WERI-Rb-1 (cell line): ENCODE results near the gene PBX1.

Source experiments
- DNase-seq: peaks from one replicate; pipeline ENCODE4 v3.0.0-alpha.2; 2020
- H3K27ac ChIP-seq: fragments of 250-450 bp; sonication (Bioruptor Pico); 2 replicates; pipeline ENCODE4 v1.5.1; 2020; ENCODE audit warnings: mild to moderate bottlenecking, moderate library complexity
- H3K27me3 ChIP-seq: fragments of 250-450 bp; sonication (Bioruptor Pico); 2 replicates; pipeline ENCODE4 v1.5.1; 2021; ENCODE audit warnings: mild to moderate bottlenecking, low read depth, moderate library complexity; ENCODE audit not compliant: insufficient read depth, severe bottlenecking
- H3K36me3 ChIP-seq: fragments of 250-450 bp; sonication (Bioruptor Pico); 2 replicates; pipeline ENCODE4 v1.5.1; 2020; ENCODE audit warnings: mild to moderate bottlenecking, moderate library complexity
- H3K4me3 ChIP-seq: 2 replicates; pipeline ENCODE4 v1.5.1; 2011; ENCODE audit warnings: low read depth, mild to moderate bottlenecking, control low read depth, low read length
- H3K9me3 ChIP-seq: fragments of 250-450 bp; sonication (Bioruptor Pico); 2 replicates; pipeline ENCODE4 v1.5.1; 2021; ENCODE audit warnings: mild to moderate bottlenecking, moderate library complexity; ENCODE audit not compliant: severe bottlenecking
- CTCF ChIP-seq: IDR thresholded peaks from 2 replicates; pipeline ENCODE4 v1.5.1; 2011; ENCODE audit warnings: low read depth, mild to moderate bottlenecking, control low read depth, inconsistent platforms, low read length

PBX1 gene

GRCh38 chr1:164703960-164704411, 145.0 kb downstream of the PBX1 start:
- H3K36me3 ChIP-seq, result no peaks in the 10 kb centered on the region
- H3K27me3 ChIP-seq, result no peaks in the 10 kb centered on the region
- DNase-seq, result no peak
- H3K27ac ChIP-seq, result no peak overlapping the region
- H3K9me3 ChIP-seq, result no peaks in the 10 kb centered on the region
- TF ChIP-seq CTCF, result no peak
- H3K4me3 ChIP-seq, result no peak overlapping the region

- H3K27me3 ChIP-seq, result no peaks in the 10 kb centered on the region
- DNase-seq, result peak; percentile 48
- H3K27ac ChIP-seq, result no peak overlapping the region
Measured at GRCh38 chr1:164704954-164705353, 146.0 kb downstream of the PBX1 start.

GRCh38 chr1:164706606-164706987, 147.6 kb downstream of the PBX1 start:
- Histone ChIP-seq H3K9me3 (no peaks in the 10 kb centered on the region), H3K27me3 (no peaks in the 10 kb centered on the region), H3K27ac (peak overlapping the region; percentile 49), H3K36me3 (no peaks in the 10 kb centered on the region), H3K4me3 (no peak overlapping the region)
- DNase-seq, result no peak
- no peak for TF ChIP-seq CTCF

More at GRCh38 chr1:164704954-164705353, 146.0 kb downstream of the PBX1 start:
- no peaks in the 10 kb centered on the region for H3K9me3 ChIP-seq
- H3K36me3 ChIP-seq, result no peaks in the 10 kb centered on the region
- H3K4me3 ChIP-seq, result no peak overlapping the region
- peak; percentile 56 for TF ChIP-seq CTCF

- Histone ChIP-seq H3K27ac (peak overlapping the region; percentile 49), H3K27me3 (no peaks in the 10 kb centered on the region), H3K4me3 (no peak overlapping the region), H3K36me3 (no peaks in the 10 kb centered on the region), H3K9me3 (no peaks in the 10 kb centered on the region)
- DNase-seq, result peak; percentile 48
- TF ChIP-seq CTCF, result no peak
Measured at GRCh38 chr1:164707868-164708331, 148.9 kb downstream of the PBX1 start.

GRCh38 chr1:164708596-164708995, 149.6 kb downstream of the PBX1 start:
- Histone ChIP-seq H3K9me3 (no peaks in the 10 kb centered on the region), H3K27ac (peak overlapping the region; percentile 49)
- TF ChIP-seq CTCF, result no peak

GRCh38 chr1:164709126-164709525, 150.1 kb downstream of the PBX1 start:
- Histone ChIP-seq H3K36me3 (no peaks in the 10 kb centered on the region), H3K4me3 (no peak overlapping the region), H3K9me3 (no peaks in the 10 kb centered on the region), H3K27me3 (no peaks in the 10 kb centered on the region), H3K27ac (no peak overlapping the region)
- no peak for TF ChIP-seq CTCF
- DNase-seq, result no peak

More at GRCh38 chr1:164708596-164708995, 149.6 kb downstream of the PBX1 start:
- no peaks in the 10 kb centered on the region for H3K27me3 ChIP-seq
- no peaks in the 10 kb centered on the region for H3K36me3 ChIP-seq
- DNase-seq, result no peak
- no peak overlapping the region for H3K4me3 ChIP-seq
